ENCODE measurements around the gene DRC1. TPM values are rescaled to one million over a fixed set of nuclear protein-coding genes. Genes with fewer than 3 reads are reported as not detected.

The DRC1 gene
- polyA plus RNA-seq, 1 of the 3 experiments (the other 2 are of a cell fraction): 0.18 TPM

DNA sequence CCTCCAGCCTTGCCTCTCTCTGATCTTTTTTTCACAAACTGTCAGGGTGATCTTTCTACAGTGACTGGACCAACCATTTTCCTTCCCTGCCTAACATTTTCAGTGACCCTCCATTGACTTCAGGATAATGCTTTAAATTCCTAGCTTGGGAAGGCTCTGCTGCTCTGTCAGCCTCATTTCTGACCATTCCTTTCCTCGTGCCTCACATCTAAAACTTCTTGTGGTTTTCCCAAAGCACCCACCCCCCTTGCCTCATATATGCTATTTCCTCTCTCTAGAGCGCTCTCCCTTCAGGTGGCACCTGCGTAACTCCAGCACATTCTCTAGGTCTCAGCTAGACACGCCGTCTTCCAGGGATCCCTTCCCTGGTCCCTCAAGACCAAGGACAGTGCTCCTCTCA, 37.2 kb downstream of the DRC1 start:
- Histone ChIP-seq H3K27me3 (ENCODE audit: insufficient read depth) (no peaks in the 10 kb centered on the region), H3F3A (replicated peaks; ENCODE audit: insufficient read depth) (no peaks in the 10 kb centered on the region), H2AFZ (ENCODE audit: low read depth) (no peak overlapping the region), H4K20me1 (ENCODE audit: insufficient read depth) (no peaks in the 10 kb centered on the region), H3K4me3 (ENCODE audit: low read depth in 2 of 2, low read length in 1 of 2) (no peak overlapping the region), H3K79me2 (ENCODE audit: insufficient read depth) (no peaks in the 10 kb centered on the region), H3K9ac (no peak overlapping the region), H3K27ac (ENCODE audit: low read depth in 2 of 2, low read length in 1 of 2) (no peak overlapping the region), H3K4me2 (no peak overlapping the region), H3K9me3 (no peaks in the 10 kb centered on the region), H3K36me3 (replicated peaks in 1 of 2; ENCODE audit: control insufficient read depth in 1 of 2, insufficient read depth in 2 of 2, low read length in 1 of 2) (no peaks in the 10 kb centered on the region), H3K9me2 (no peaks in the 10 kb centered on the region), H3K4me1 (ENCODE audit: control insufficient read depth in 1 of 2, insufficient read depth in 2 of 2, low read depth in 1 of 2, low read length in 1 of 2) (peaks cover 0 to 3% of the 10 kb centered on the region in 2 experiments; a peak in 1 of 4 replicates)
- POLR2A ChIA-PET: no interaction called here
- CTCF ChIA-PET: interaction anchor here (0.9 to 1.0 kb wide), 2 partner anchors 139 to 166 kb away, joined by 3 read pairs; no protein-coding TSS in a partner anchor
- WGBS (ENCODE audit: low lambda C conversion rate): 75% methylated on average over 5 of the region's 5 CpGs
- TF ChIP-seq RFX5 (IDR thresholded peaks at IDR 0.05; ENCODE audit: low read length) (no peak), SIN3A (IDR thresholded peaks at IDR 0.05; ENCODE audit: borderline replicate concordance, low read depth, low read length) (no peak), TCF12 (IDR thresholded peaks at IDR 0.05) (no peak), FOSL2 (IDR thresholded peaks at IDR 0.05; ENCODE audit: borderline replicate concordance, low read depth) (no peak), JUND (IDR thresholded peaks at IDR 0.05) (no peak), MEF2A (IDR thresholded peaks at IDR 0.05; ENCODE audit: borderline replicate concordance, low read depth) (no peak), EZH2phosphoT487 (IDR thresholded peaks at IDR 0.05; ENCODE audit: borderline replicate concordance, low read depth) (no peak), SMC3 (IDR thresholded peaks at IDR 0.05; ENCODE audit: low read depth, low read length) (no peak), ELF1 (IDR thresholded peaks at IDR 0.05) (no peak), RAD21 (IDR thresholded peaks at IDR 0.05; ENCODE audit: low read length) (no peak), TEAD4 (IDR thresholded peaks at IDR 0.05; ENCODE audit: borderline replicate concordance, insufficient read depth) (no peak)
- TF ChIP-seq, protein P1, sequence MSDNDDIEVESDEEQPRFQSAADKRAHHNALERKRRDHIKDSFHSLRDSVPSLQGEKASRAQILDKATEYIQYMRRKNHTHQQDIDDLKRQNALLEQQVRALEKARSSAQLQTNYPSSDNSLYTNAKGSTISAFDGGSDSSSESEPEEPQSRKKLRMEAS (IDR thresholded peaks at IDR 0.05; ENCODE audit: low read depth): no peak
- TF ChIP-seq, protein P2, sequence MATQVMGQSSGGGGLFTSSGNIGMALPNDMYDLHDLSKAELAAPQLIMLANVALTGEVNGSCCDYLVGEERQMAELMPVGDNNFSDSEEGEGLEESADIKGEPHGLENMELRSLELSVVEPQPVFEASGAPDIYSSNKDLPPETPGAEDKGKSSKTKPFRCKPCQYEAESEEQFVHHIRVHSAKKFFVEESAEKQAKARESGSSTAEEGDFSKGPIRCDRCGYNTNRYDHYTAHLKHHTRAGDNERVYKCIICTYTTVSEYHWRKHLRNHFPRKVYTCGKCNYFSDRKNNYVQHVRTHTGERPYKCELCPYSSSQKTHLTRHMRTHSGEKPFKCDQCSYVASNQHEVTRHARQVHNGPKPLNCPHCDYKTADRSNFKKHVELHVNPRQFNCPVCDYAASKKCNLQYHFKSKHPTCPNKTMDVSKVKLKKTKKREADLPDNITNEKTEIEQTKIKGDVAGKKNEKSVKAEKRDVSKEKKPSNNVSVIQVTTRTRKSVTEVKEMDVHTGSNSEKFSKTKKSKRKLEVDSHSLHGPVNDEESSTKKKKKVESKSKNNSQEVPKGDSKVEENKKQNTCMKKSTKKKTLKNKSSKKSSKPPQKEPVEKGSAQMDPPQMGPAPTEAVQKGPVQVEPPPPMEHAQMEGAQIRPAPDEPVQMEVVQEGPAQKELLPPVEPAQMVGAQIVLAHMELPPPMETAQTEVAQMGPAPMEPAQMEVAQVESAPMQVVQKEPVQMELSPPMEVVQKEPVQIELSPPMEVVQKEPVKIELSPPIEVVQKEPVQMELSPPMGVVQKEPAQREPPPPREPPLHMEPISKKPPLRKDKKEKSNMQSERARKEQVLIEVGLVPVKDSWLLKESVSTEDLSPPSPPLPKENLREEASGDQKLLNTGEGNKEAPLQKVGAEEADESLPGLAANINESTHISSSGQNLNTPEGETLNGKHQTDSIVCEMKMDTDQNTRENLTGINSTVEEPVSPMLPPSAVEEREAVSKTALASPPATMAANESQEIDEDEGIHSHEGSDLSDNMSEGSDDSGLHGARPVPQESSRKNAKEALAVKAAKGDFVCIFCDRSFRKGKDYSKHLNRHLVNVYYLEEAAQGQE (IDR thresholded peaks at IDR 0.05; ENCODE audit: low read depth, low read length): no peak
- TF ChIP-seq, protein P3, sequence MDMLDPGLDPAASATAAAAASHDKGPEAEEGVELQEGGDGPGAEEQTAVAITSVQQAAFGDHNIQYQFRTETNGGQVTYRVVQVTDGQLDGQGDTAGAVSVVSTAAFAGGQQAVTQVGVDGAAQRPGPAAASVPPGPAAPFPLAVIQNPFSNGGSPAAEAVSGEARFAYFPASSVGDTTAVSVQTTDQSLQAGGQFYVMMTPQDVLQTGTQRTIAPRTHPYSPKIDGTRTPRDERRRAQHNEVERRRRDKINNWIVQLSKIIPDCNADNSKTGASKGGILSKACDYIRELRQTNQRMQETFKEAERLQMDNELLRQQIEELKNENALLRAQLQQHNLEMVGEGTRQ (IDR thresholded peaks at IDR 0.05; ENCODE audit: borderline replicate concordance, low read depth, low read length): no peak
- TF ChIP-seq, protein P4, sequence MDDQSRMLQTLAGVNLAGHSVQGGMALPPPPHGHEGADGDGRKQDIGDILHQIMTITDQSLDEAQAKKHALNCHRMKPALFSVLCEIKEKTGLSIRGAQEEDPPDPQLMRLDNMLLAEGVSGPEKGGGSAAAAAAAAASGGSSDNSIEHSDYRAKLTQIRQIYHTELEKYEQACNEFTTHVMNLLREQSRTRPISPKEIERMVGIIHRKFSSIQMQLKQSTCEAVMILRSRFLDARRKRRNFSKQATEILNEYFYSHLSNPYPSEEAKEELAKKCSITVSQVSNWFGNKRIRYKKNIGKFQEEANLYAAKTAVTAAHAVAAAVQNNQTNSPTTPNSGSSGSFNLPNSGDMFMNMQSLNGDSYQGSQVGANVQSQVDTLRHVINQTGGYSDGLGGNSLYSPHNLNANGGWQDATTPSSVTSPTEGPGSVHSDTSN (IDR thresholded peaks at IDR 0.05): no peak
- TF ChIP-seq, protein P5, sequence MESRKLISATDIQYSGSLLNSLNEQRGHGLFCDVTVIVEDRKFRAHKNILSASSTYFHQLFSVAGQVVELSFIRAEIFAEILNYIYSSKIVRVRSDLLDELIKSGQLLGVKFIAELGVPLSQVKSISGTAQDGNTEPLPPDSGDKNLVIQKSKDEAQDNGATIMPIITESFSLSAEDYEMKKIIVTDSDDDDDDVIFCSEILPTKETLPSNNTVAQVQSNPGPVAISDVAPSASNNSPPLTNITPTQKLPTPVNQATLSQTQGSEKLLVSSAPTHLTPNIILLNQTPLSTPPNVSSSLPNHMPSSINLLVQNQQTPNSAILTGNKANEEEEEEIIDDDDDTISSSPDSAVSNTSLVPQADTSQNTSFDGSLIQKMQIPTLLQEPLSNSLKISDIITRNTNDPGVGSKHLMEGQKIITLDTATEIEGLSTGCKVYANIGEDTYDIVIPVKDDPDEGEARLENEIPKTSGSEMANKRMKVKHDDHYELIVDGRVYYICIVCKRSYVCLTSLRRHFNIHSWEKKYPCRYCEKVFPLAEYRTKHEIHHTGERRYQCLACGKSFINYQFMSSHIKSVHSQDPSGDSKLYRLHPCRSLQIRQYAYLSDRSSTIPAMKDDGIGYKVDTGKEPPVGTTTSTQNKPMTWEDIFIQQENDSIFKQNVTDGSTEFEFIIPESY (IDR thresholded peaks at IDR 0.05; ENCODE audit: borderline replicate concordance, low read depth): no peak
- no peak for DNase-seq

Data from SK-N-SH (cell line).